ENCODE results near the gene USH1C. TPM values are rescaled to one million over a fixed set of nuclear protein-coding genes. Genes with fewer than 3 reads are reported as not detected.

USH1C gene
- total RNA-seq, 1 experiment from 2014 or later: 1.0 TPM

- Histone ChIP-seq H4K20me1 (ENCODE audit: control insufficient read depth, insufficient read depth, insufficient read length) (no peaks in the 10 kb centered on the region), H3K4ac (ENCODE audit: low read depth, low read length) (no peak overlapping the region), H3T11ph (ENCODE audit: low read length) (no peak overlapping the region), H2BK12ac (ENCODE audit: insufficient read length, low read depth, low read length) (no peak overlapping the region), H3K9me3 (ENCODE audit: control insufficient read depth, low read depth, low read length) (no peaks in the 10 kb centered on the region), H3K4me1 (ENCODE audit: insufficient read depth, low read length) (no peaks in the 10 kb centered on the region), H3K9ac (ENCODE audit: extremely low read depth, insufficient read length, low read length) (no peak overlapping the region), H2BK5ac (ENCODE audit: insufficient read length, low read length) (no peak overlapping the region), H3K79me1 (ENCODE audit: insufficient read depth, low read depth, low read length, poor library complexity, severe bottlenecking) (no peaks in the 10 kb centered on the region), H3K4me2 (ENCODE audit: insufficient read depth, insufficient read length, low read length) (no peak overlapping the region), H3K79me2 (ENCODE audit: insufficient read depth, low read length) (no peaks in the 10 kb centered on the region), H2BK120ac (ENCODE audit: low read depth, low read length, poor library complexity, severe bottlenecking) (no peak overlapping the region), H2AFZ (ENCODE audit: low read length) (no peak overlapping the region), H2BK15ac (ENCODE audit: low read depth, low read length) (no peak overlapping the region), H4K91ac (ENCODE audit: insufficient read length, low read depth, low read length) (no peak overlapping the region), H3K23me2 (ENCODE audit: insufficient read length, low read depth, low read length, poor library complexity, severe bottlenecking) (no peaks in the 10 kb centered on the region), H4K5ac (ENCODE audit: insufficient read length, low read depth, low read length) (no peak overlapping the region), H3K14ac (ENCODE audit: insufficient read depth, low read length) (no peak overlapping the region), H2AK5ac (ENCODE audit: insufficient read length, low read length) (no peak overlapping the region), H2BK20ac (ENCODE audit: low read depth, low read length, poor library complexity, severe bottlenecking) (no peak overlapping the region), H3K56ac (ENCODE audit: insufficient read length, low read depth, low read length) (no peak overlapping the region), H3K18ac (ENCODE audit: insufficient read length, low read depth, low read length) (no peak overlapping the region), H3K27ac (ENCODE audit: insufficient read length, low read depth, low read length) (no peak overlapping the region), H3K23ac (ENCODE audit: insufficient read length, low read depth, low read length) (no peak overlapping the region), H3K27me3 (ENCODE audit: insufficient read depth, low read length) (no peaks in the 10 kb centered on the region), H4K8ac (replicated peaks; ENCODE audit: insufficient read length, low read depth, low read length) (no peak overlapping the region)
- no peak for DNase-seq
- H3K4me1 Mint-ChIP-seq: peaks cover 30 to 34% of the 10 kb centered on the region in 2 experiments
- no peak for TF ChIP-seq CTCF (conservative IDR thresholded peaks at IDR 0.05)
- H3K9me3 Mint-ChIP-seq: no peaks in the 10 kb centered on the region
- peaks cover 36% of the 10 kb centered on the region for H3K27me3 Mint-ChIP-seq (ENCODE audit: low read depth)
- H3K4me3 Mint-ChIP-seq: no peak overlapping the region
- no CpG with 5 or more reads among the region's 4 CpGs for whole genome bisulfite sequencing (ENCODE audit: extremely low coverage, insufficient read length, low lambda C conversion rate)
- no peak overlapping the region for H3K27ac Mint-ChIP-seq
- H3K36me3 Mint-ChIP-seq (ENCODE audit: insufficient read depth in 1 of 3, low read depth in 3 of 3): no peaks in the 10 kb centered on the region; a peak in 1 of 7 replicates
These were observed 3.4 kb downstream of the USH1C start for GRCh38 chr11:17540807-17541206.
